ENCODE measurements around the gene TOPORS. TPM values are rescaled to one million over a fixed set of nuclear protein-coding genes. Genes with fewer than 3 reads are reported as not detected.
A peak's percentile ranks its signal among the peaks of the same experiment; 100 is the strongest.
"Not testable (repeated sequence)": the region's sequence is repeated elsewhere in the genome, so short reads cannot be mapped to it uniquely, and the experiment has no call there.

TOPORS gene
- total RNA-seq, 4 donors from 2014 or later, result 16.5 to 28.5 (median 25.5) TPM

DNA sequence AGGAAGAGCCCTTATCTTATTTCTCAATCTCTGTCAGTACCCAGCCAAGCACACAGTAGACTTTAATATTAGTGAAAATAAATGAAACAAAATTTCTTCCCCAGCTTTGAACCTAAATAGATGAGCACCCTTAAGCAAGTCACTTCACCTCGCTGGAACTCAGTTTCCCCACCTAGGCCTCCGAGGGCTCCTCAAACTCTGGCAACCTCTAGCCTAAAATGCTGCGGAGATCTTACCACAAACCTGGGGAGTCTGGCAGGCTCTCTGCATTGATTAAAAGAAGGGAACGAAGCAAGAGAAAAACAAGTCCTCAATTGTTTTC lies 26.7 kb downstream of the TOPORS start:
- Histone ChIP-seq H3K27ac (peak overlapping the region; percentile 3 to 87 (median 85)), H3K9me3 (no peaks in the 10 kb centered on the region), H3K4me1 (peaks cover 0 to 40% (median 12%) of the 10 kb centered on the region in 3 donors), H3K4me3 (peak overlapping the region; percentile 60 to 86), H3K36me3 (no peaks in the 10 kb centered on the region), H3K27me3 (no peaks in the 10 kb centered on the region)
- no peak for ATAC-seq
- WGBS, 2 donors (ENCODE audit: low coverage in 1 of 2), result 0 to 4% methylated on average over 2 to 4 of the region's 4 CpGs
- TF ChIP-seq CTCF (IDR thresholded peaks at IDR 0.05), result no peak
- no peak for TF ChIP-seq POLR2AphosphoS5 (IDR thresholded peaks at IDR 0.05)
- no peak for TF ChIP-seq EP300 (IDR thresholded peaks at IDR 0.05)
- TF ChIP-seq POLR2A (IDR thresholded peaks at IDR 0.05), result no peak

GRCh38 chr9:32524892-32525708 lies 27.3 kb downstream of the TOPORS start:
- 16 to 23% methylated on average over 12 to 19 of the region's 22 CpGs for WGBS, 2 donors (ENCODE audit: low coverage in 1 of 2)
- Histone ChIP-seq H3K4me3 (peak overlapping the region; percentile 60 to 86), H3K27me3 (no peaks in the 10 kb centered on the region), H3K9me3 (no peaks in the 10 kb centered on the region), H3K27ac (peak overlapping the region in 3 of 4 donors; percentile 85 to 87 (median 85)), H3K4me1 (peaks cover 0 to 40% (median 12%) of the 10 kb centered on the region in 3 donors), H3K36me3 (no peaks in the 10 kb centered on the region)
- TF ChIP-seq POLR2A (IDR thresholded peaks at IDR 0.05), result no peak
- TF ChIP-seq POLR2AphosphoS5 (IDR thresholded peaks at IDR 0.05), result no peak
- TF ChIP-seq CTCF (IDR thresholded peaks at IDR 0.05), result no peak
- no peak for TF ChIP-seq EP300 (IDR thresholded peaks at IDR 0.05)
- ATAC-seq, result peak; percentile 24

DNA sequence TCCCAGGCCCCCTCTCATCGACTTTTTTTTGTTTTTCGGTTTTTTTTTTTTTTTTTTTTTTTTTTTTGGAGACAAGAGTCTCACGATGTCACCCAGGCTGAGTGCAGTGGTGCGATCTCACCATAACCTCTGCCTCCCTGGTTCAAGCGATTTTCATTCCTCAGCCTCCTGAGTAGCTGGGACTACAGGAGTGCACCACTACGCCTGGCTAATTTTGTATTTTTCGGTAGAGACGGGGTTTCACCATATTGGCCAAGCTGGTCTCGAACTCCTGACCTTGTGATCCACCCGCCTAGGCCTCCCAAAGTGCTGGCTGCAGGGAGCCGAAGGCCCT lies 27.9 kb downstream of the TOPORS start:
- Histone ChIP-seq H3K4me1 (peaks cover 0 to 40% (median 12%) of the 10 kb centered on the region in 3 donors), H3K27ac (peak overlapping the region in 2 of 4 donors; percentile 85 to 87), H3K4me3 (peak overlapping the region; percentile 60 to 86)
- not testable (repeated sequence) for H3K9me3 ChIP-seq, H3K36me3 ChIP-seq, ATAC-seq, H3K27me3 ChIP-seq
- 84 to 100% methylated on average over 2 to 4 of the region's 11 CpGs for WGBS, 2 donors (ENCODE audit: low coverage in 1 of 2)

GRCh38 chr9:32523910-32524309 lies 28.5 kb downstream of the TOPORS start:
- Histone ChIP-seq H3K4me3 (peak overlapping the region in 1 of 2 donors; percentile 60), H3K4me1 (peaks cover 0 to 40% (median 12%) of the 10 kb centered on the region in 3 donors), H3K36me3 (no peaks in the 10 kb centered on the region), H3K9me3 (no peaks in the 10 kb centered on the region), H3K27me3 (no peaks in the 10 kb centered on the region), H3K27ac (no peak overlapping the region)
- 93% methylated on average over 1 of the region's 1 CpG; no CpG with 5 or more reads in 1 of the 2 donors for WGBS, 2 donors (ENCODE audit: low coverage in 1 of 2)
- no peak for ATAC-seq
- TF ChIP-seq EP300 (IDR thresholded peaks at IDR 0.05), result no peak
- no peak for TF ChIP-seq CTCF (IDR thresholded peaks at IDR 0.05)
- TF ChIP-seq POLR2AphosphoS5 (IDR thresholded peaks at IDR 0.05), result no peak
- no peak for TF ChIP-seq POLR2A (IDR thresholded peaks at IDR 0.05)

DNA sequence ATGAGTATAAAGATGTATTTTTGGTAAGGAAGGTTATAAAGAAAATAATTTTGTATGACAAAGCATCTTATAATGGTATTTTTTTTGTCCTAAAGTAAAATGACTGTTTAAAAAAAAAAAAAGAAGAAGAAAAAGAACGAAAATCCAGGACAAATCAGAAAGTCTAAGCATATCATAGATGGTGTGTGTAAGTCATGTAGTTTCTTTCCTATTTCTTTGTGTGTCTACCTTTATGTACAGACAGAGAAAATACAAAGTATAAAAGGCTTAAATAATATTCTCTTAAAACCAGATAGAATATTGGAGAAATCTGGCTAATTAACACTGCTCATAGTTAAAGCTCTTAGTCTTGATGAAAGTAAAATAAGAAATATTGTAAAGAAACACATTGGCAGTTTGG lies 34.1 kb downstream of the TOPORS start:
- 43 to 95% methylated on average over 1 of the region's 1 CpG for WGBS, 2 donors (ENCODE audit: low coverage in 1 of 2)
- H3K4me1 ChIP-seq, result peaks cover 0 to 6% (median 0%) of the 10 kb centered on the region in 3 donors
- H3K27me3 ChIP-seq, result no peaks in the 10 kb centered on the region
- ATAC-seq, result no peak
- TF ChIP-seq EP300 (IDR thresholded peaks at IDR 0.05) (no peak), CTCF (IDR thresholded peaks at IDR 0.05) (no peak)
- no peak overlapping the region for H3K27ac ChIP-seq
- H3K36me3 ChIP-seq, result no peaks in the 10 kb centered on the region
- H3K4me3 ChIP-seq, result no peak overlapping the region
- H3K9me3 ChIP-seq, result no peaks in the 10 kb centered on the region
